SU-DHL-6 (cell line): Measurements from ENCODE around the gene SPATA31E1.
"Not testable (repeated sequence)": the region's sequence is repeated elsewhere in the genome, so short reads cannot be mapped to it uniquely, and the experiment has no call there.

Source experiments
- H2AFZ ChIP-seq: fragments of 200-600 bp; sonication (generic); 2 replicates; pipeline ENCODE4 v1.6.1; 2014; ENCODE audit warnings: low read depth, mild to moderate bottlenecking, moderate library complexity, mixed read lengths, antibody characterized with exemption, low read length; ENCODE audit not compliant: severe bottlenecking
- H3F3A ChIP-seq: fragments of 200-600 bp; shearing (Covaris generic); 2 replicates; pipeline ENCODE4 v1.6.0; 2016; ENCODE audit warnings: antibody characterized with exemption, mild to moderate bottlenecking; ENCODE audit not compliant: insufficient read depth
- H3K27ac ChIP-seq: fragments of 200-600 bp; sonication (generic); 2 replicates; pipeline ENCODE4 v1.5.1; 2016; ENCODE audit warnings: low read depth, mild to moderate bottlenecking, low read length, moderate library complexity, mixed read lengths
- H3K27me3 ChIP-seq: fragments of 200-600 bp; sonication (generic), shearing (Covaris generic); 2 replicates; pipeline ENCODE4 v1.6.0; 2014; ENCODE audit warnings: mild to moderate bottlenecking, low read length
- H3K36me3 ChIP-seq: fragments of 200-600 bp; sonication (generic); 2 replicates; pipeline ENCODE4 v1.6.1; 2014; ENCODE audit warnings: mild to moderate bottlenecking, low read length, mixed read lengths
- H3K4me2 ChIP-seq: fragments of 300-600, 200-600 bp; shearing (Covaris generic), sonication (generic); 2 replicates; pipeline ENCODE4 v1.6.0; 2014; ENCODE audit warnings: low read length, low read depth, mild to moderate bottlenecking; ENCODE audit not compliant: poor library complexity, severe bottlenecking
- H3K4me3 ChIP-seq: fragments of 200-600 bp; sonication (generic); 2 replicates; pipeline ENCODE4 v1.5.1; 2014; ENCODE audit warnings: antibody characterized with exemption, low read length, mild to moderate bottlenecking, mixed read lengths; ENCODE audit not compliant: insufficient read depth, poor library complexity, severe bottlenecking
- H3K79me2 ChIP-seq: fragments of 200-600 bp; sonication (generic); 2 replicates; pipeline ENCODE4 v1.6.1; 2014; ENCODE audit warnings: mild to moderate bottlenecking, low read length, moderate library complexity; ENCODE audit not compliant: insufficient read depth
- H3K9ac ChIP-seq: fragments of 200-600 bp; sonication (generic); 2 replicates; pipeline ENCODE4 v1.7.0; 2014; ENCODE audit warnings: mild to moderate bottlenecking, low read length
- H3K9me2 ChIP-seq: fragments of 200-600 bp; sonication (generic); replicated peaks from 2 replicates; pipeline ENCODE4 v1.6.1; 2014; ENCODE audit warnings: low read length; ENCODE audit not compliant: insufficient read depth
- H3K9me3 ChIP-seq: fragments of 200-600 bp; sonication (generic); 2 replicates; pipeline ENCODE4 v1.6.1; 2014; ENCODE audit warnings: low read length, mixed read lengths; ENCODE audit not compliant: insufficient read depth
- H4K20me1 ChIP-seq: fragments of 200-600 bp; sonication (generic); 2 replicates; pipeline ENCODE4 v1.6.1; 2014; ENCODE audit warnings: low read depth, mild to moderate bottlenecking, antibody characterized with exemption, low read length, moderate library complexity, mixed read lengths
- EZH2phosphoT487 ChIP-seq: fragments of 200-600 bp; sonication (generic), shearing (Covaris generic); conservative IDR thresholded peaks from 2 replicates; pipeline ENCODE4 v1.6.1; 2018; ENCODE audit warnings: mild to moderate bottlenecking, antibody characterized with exemption, low read length, moderate library complexity, mixed read lengths
- TF ChIP-seq, protein P1 (sequence below): fragments of 200-600 bp; sonication (generic); IDR thresholded peaks from one replicate; pipeline ENCODE4 v1.5.1; 2017; ENCODE audit warnings: antibody characterized with exemption, mild to moderate bottlenecking, low read length, moderate library complexity; ENCODE audit not compliant: insufficient read depth, poor library complexity, severe bottlenecking

Gene SPATA31E1

DNA sequence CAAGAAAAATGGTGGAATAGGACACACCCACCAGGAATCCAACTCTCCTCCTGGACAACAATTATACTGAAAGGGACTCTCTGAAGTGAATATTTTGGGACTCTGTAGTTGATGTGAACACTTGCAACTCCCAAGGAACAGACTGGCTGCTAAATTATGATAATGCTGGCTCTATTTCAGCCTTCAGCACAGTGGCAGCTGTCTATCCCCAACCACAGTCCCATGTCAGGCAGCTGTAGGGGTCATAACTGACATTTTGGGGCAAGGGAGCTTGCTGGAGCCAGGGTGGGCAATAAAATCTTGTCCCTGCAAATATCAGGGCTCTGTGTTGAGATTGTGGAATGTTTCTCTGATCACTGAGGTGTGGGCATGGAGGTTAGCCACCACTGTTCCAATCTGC is 14.2 kb downstream of the SPATA31E1 start:
- no peak overlapping the region for H3K9ac ChIP-seq
- no peaks in the 10 kb centered on the region for H3K9me2 ChIP-seq
- H4K20me1 ChIP-seq: no peaks in the 10 kb centered on the region
- no peak overlapping the region for H3K4me3 ChIP-seq
- H2AFZ ChIP-seq: no peak overlapping the region
- no peak overlapping the region for H3K27ac ChIP-seq
- no peaks in the 10 kb centered on the region for H3K79me2 ChIP-seq
- no peaks in the 10 kb centered on the region for H3K27me3 ChIP-seq
- H3F3A ChIP-seq: no peaks in the 10 kb centered on the region
- TF ChIP-seq, protein P1, sequence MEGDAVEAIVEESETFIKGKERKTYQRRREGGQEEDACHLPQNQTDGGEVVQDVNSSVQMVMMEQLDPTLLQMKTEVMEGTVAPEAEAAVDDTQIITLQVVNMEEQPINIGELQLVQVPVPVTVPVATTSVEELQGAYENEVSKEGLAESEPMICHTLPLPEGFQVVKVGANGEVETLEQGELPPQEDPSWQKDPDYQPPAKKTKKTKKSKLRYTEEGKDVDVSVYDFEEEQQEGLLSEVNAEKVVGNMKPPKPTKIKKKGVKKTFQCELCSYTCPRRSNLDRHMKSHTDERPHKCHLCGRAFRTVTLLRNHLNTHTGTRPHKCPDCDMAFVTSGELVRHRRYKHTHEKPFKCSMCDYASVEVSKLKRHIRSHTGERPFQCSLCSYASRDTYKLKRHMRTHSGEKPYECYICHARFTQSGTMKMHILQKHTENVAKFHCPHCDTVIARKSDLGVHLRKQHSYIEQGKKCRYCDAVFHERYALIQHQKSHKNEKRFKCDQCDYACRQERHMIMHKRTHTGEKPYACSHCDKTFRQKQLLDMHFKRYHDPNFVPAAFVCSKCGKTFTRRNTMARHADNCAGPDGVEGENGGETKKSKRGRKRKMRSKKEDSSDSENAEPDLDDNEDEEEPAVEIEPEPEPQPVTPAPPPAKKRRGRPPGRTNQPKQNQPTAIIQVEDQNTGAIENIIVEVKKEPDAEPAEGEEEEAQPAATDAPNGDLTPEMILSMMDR: no peak
- TF ChIP-seq EZH2phosphoT487: no peak
- H3K36me3 ChIP-seq: no peaks in the 10 kb centered on the region
- no peak overlapping the region for H3K4me2 ChIP-seq
- 0 out of 2 replicates have a peak, but pooled peaks cover 5% of the 10 kb centered on the region for H3K9me3 ChIP-seq

DNA sequence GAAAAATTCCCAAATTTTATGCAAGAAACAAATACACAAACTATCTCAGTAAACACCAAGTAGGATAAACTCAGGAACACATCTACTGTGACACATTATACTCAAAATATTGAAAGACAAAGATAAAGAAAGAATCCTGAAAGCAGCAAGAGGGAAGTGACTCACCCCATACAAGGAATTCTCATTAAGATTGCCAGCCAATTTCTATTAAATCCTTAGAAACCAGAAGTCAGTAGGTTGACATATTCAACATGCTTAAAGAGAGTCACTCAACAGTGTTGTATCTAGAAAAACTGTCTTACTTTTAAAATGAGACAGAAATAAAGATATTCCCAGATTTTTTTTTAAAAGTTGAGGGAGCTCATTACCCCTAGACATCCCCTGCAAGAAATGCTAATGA is 15.5 kb downstream of the SPATA31E1 start:
- Histone ChIP-seq H4K20me1 (no peaks in the 10 kb centered on the region), H3K36me3 (no peaks in the 10 kb centered on the region), H3F3A (no peaks in the 10 kb centered on the region), H3K9me3 (0 out of 2 replicates have a peak, but pooled peaks cover 5% of the 10 kb centered on the region), H3K27ac (no peak overlapping the region), H2AFZ (no peak overlapping the region), H3K4me3 (no peak overlapping the region), H3K9me2 (no peaks in the 10 kb centered on the region), H3K4me2 (no peak overlapping the region), H3K79me2 (no peaks in the 10 kb centered on the region), H3K27me3 (no peaks in the 10 kb centered on the region), H3K9ac (no peak overlapping the region)
- TF ChIP-seq, protein P1: no peak
- TF ChIP-seq EZH2phosphoT487: no peak

DNA sequence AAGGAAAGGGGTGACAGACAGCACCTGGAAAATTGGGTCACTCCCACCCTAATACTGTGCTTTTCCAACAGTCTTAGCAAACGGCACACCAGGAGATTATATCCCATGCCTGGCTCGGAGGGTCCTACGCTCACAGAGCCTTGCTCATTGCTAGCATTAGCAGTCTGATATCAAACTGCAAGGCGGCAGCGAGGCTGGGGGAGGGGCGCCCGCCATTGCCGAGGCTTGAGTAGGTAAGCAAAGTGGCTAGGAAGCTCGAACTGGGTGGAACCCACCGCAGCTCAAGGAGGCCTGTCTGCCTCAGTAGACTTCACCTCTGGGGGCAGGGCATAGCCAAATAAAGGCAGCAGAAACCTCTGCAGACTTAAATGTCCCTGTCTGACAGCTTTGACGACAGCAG is 19.7 kb downstream of the SPATA31E1 start:
- not testable (repeated sequence) for H3K36me3 ChIP-seq, H2AFZ ChIP-seq, H3K9ac ChIP-seq, H4K20me1 ChIP-seq, H3K79me2 ChIP-seq, H3K4me3 ChIP-seq, H3K9me2 ChIP-seq, H3K9me3 ChIP-seq, H3K27me3 ChIP-seq, H3K4me2 ChIP-seq, H3K27ac ChIP-seq, H3F3A ChIP-seq

- no peak overlapping the region for H3K9ac ChIP-seq
- H3F3A ChIP-seq: no peaks in the 10 kb centered on the region
- no peaks in the 10 kb centered on the region for H3K9me3 ChIP-seq
- H3K4me3 ChIP-seq: no peak overlapping the region
- no peaks in the 10 kb centered on the region for H3K79me2 ChIP-seq
- H4K20me1 ChIP-seq: no peaks in the 10 kb centered on the region
- H3K36me3 ChIP-seq: no peaks in the 10 kb centered on the region
- H3K9me2 ChIP-seq: no peaks in the 10 kb centered on the region
- H2AFZ ChIP-seq: no peak overlapping the region
- no peak overlapping the region for H3K27ac ChIP-seq
- H3K4me2 ChIP-seq: no peak overlapping the region
- TF ChIP-seq, protein P1: no peak
- no peak for TF ChIP-seq EZH2phosphoT487
- H3K27me3 ChIP-seq: no peaks in the 10 kb centered on the region
Measured at GRCh38 chr9:87909310-87910041, 26.8 kb downstream of the SPATA31E1 start.
